Measurements from ENCODE around the gene PBX4. TPM values are rescaled to one million over a fixed set of nuclear protein-coding genes. Genes with fewer than 3 reads are reported as not detected.

The PBX4 gene
- total and polyA plus RNA-seq, 2 of the 8 experiments (the other 6 are each of a cell fraction or from before 2014, with no cell fraction given), result 3.4 to 3.8 TPM

DNA sequence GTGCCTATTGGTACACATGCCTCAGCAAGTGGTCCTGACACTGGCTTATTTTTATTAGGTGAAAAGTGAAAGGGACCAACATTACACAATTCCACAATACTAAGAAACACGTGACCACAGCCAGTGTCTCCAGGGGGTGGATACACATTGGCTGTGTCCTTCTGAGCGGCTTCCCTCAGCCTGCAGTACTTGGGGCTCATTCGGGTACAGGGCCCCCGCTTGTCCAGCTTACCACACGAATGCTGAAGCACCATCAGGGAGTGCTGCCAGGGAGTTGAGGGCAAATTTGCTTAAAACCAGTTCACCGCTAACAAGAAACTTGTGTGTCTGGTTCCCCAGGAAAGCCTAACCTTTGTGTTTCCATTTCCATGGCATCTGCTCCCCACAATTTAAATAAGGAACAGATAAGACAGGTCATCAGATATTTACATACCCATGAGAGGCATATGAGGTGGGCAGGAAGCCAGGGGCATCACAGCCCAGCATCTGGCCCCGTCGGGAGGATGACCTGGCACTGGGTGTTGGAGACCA, 23.3 kb downstream of the PBX4 start:
- H3K18ac ChIP-seq (ENCODE audit: extremely low read depth, low read length), result no peak overlapping the region; the same call in 1 of the 2 replicates
- no peaks in the 10 kb centered on the region for H3K23me2 ChIP-seq (ENCODE audit: low read depth, low read length)
- H3K4me2 ChIP-seq (ENCODE audit: insufficient read depth in 1 of 2, low read depth in 2 of 2, low read length in 2 of 2), result no peak overlapping the region
- no peak overlapping the region for H2BK12ac ChIP-seq (ENCODE audit: low read depth, low read length)
- H3K27me3 ChIP-seq (replicated peaks in 1 of 4; ENCODE audit: control insufficient read depth in 3 of 4, extremely low read depth in 1 of 4, insufficient read depth in 3 of 4, low read length in 3 of 4), result no peaks in the 10 kb centered on the region
- no peak overlapping the region; a peak in 1 of 7 replicates for H3K9ac ChIP-seq (replicated peaks in 1 of 4; ENCODE audit: extremely low read depth in 1 of 4, low read depth in 3 of 4, low read length in 3 of 4)
- no peak for DNase-seq (ENCODE audit: low read depth in 1 of 2, low spot score in 2 of 2)
- ChIA-PET POLR2A (ENCODE audit: partially characterized antibody) (interaction anchor here (0.8 kb wide), 1 partner anchor 32 kb away, joined by 3 read pairs; no protein-coding TSS in a partner anchor), CTCF (ENCODE audit: partially characterized antibody) (interaction anchor here (1.0 to 1.2 kb wide), 2 partner anchors 11 to 68 kb away, joined by 3 read pairs; no protein-coding TSS in a partner anchor)
- H3K23ac ChIP-seq (ENCODE audit: insufficient read length), result no peak overlapping the region
- no peaks in the 10 kb centered on the region for H3K9me3 ChIP-seq (ENCODE audit: insufficient read depth in 2 of 2, low read depth in 1 of 2, low read length in 1 of 2)
- peak overlapping the region; percentile 39; the same call in 1 of the 2 replicates for H2AK5ac ChIP-seq (ENCODE audit: low read depth, low read length)
- 0 out of 2 replicates have a peak overlapping the region, but pooled peaks have one; percentile 44 for H2BK5ac ChIP-seq (ENCODE audit: low read depth, low read length)
- no peak overlapping the region for H3K27ac ChIP-seq (ENCODE audit: low read depth, low read length)
- 87% methylated on average over 8 of the region's 8 CpGs; no CpG with 5 or more reads in 1 of the 2 experiments for WGBS, 2 experiments (ENCODE audit: extremely low coverage in 1 of 2, insufficient coverage in 1 of 2, insufficient read length in 1 of 2, insufficient replicate concordance in 2 of 2, low coverage in 1 of 2, low lambda C conversion rate in 2 of 2, missing lambda C conversion rate in 1 of 2)
- no peak overlapping the region for H3K4me3 ChIP-seq (ENCODE audit: extremely low read depth in 1 of 4, insufficient read depth in 2 of 4, low read depth in 3 of 4, low read length in 4 of 4)
- no peak for FAIRE-seq
- H2BK20ac ChIP-seq (ENCODE audit: low read length), result no peak overlapping the region
- no peaks in the 10 kb centered on the region for H3K79me1 ChIP-seq (ENCODE audit: low read depth, low read length)
- H3K4me1 ChIP-seq (replicated peaks in 1 of 4; ENCODE audit: control insufficient read depth in 3 of 4, insufficient read depth in 4 of 4, low read length in 3 of 4), result peaks cover 5 to 12% (median 9%) of the 10 kb centered on the region in 4 experiments
- H3K56ac ChIP-seq (replicated peaks; ENCODE audit: insufficient read length, low read depth, low read length), result no peak overlapping the region
- H3K79me2 ChIP-seq (ENCODE audit: control insufficient read depth in 1 of 2, insufficient read depth in 2 of 2, low read length in 2 of 2), result no peaks in the 10 kb centered on the region
- no peak overlapping the region for H2BK15ac ChIP-seq (ENCODE audit: low read length)
- no peaks in the 10 kb centered on the region for H3K36me3 ChIP-seq (ENCODE audit: control insufficient read depth in 2 of 4, insufficient read depth in 4 of 4, low read length in 3 of 4)
- H2BK120ac ChIP-seq (replicated peaks; ENCODE audit: low read depth, low read length), result no peak overlapping the region
- no peak overlapping the region for H3K4ac ChIP-seq (replicated peaks; ENCODE audit: insufficient read length, low read depth, low read length)
- no peak overlapping the region for H4K5ac ChIP-seq (ENCODE audit: insufficient read length, low read depth, low read length)
- H2AFZ ChIP-seq (ENCODE audit: low read length), result no peak overlapping the region
- no peak overlapping the region for H4K8ac ChIP-seq (ENCODE audit: extremely low read depth, insufficient read depth, low read length)
- H4K20me1 ChIP-seq (replicated peaks in 1 of 2; ENCODE audit: control insufficient read depth in 1 of 2, insufficient read depth in 2 of 2, low read length in 2 of 2), result no peaks in the 10 kb centered on the region
- no peak overlapping the region for H3K14ac ChIP-seq (ENCODE audit: insufficient read length)
- no peak overlapping the region for H4K91ac ChIP-seq (replicated peaks; ENCODE audit: insufficient read length, low read length)
- no peak for TF ChIP-seq RFX5 (IDR thresholded peaks at IDR 0.05; ENCODE audit: borderline replicate concordance, low read depth, low read length)
- TF ChIP-seq SAP30 (IDR thresholded peaks at IDR 0.05; ENCODE audit: insufficient read depth, insufficient replicate concordance, low read length), result no peak
- TF ChIP-seq RBBP5 (IDR thresholded peaks at IDR 0.05; ENCODE audit: borderline replicate concordance, low read depth, low read length), result no peak
- TF ChIP-seq KDM4A (IDR thresholded peaks at IDR 0.05; ENCODE audit: low read depth, low read length, severe bottlenecking), result no peak
- no peak for TF ChIP-seq NANOG (IDR thresholded peaks at IDR 0.05; ENCODE audit: insufficient read depth, low read depth, low read length, poor library complexity, severe bottlenecking)
- TF ChIP-seq GTF2F1 (IDR thresholded peaks at IDR 0.05; ENCODE audit: borderline replicate concordance, low read depth, low read length), result no peak
- no peak for TF ChIP-seq EGR1 (IDR thresholded peaks at IDR 0.05; ENCODE audit: borderline replicate concordance, low read depth, low read length)
- no peak for TF ChIP-seq TBP (IDR thresholded peaks at IDR 0.05; ENCODE audit: low read depth, low read length)
- no peak for TF ChIP-seq POLR2A (IDR thresholded peaks at IDR 0.05; ENCODE audit: control extremely low read depth in 1 of 2, low read depth in 2 of 2, low read length in 2 of 2)
- no peak for TF ChIP-seq BCL11A (IDR thresholded peaks at IDR 0.05; ENCODE audit: low read depth in 2 of 2, low read length in 2 of 2)
- TF ChIP-seq CEBPB (IDR thresholded peaks at IDR 0.05; ENCODE audit: low read depth, low read length), result no peak
- no peak for TF ChIP-seq CTBP2 (IDR thresholded peaks at IDR 0.05; ENCODE audit: borderline replicate concordance, insufficient read depth, insufficient read length, low read length)
- no peak for TF ChIP-seq BRCA1 (IDR thresholded peaks at IDR 0.05; ENCODE audit: low read depth, low read length)
- no peak for TF ChIP-seq RXRA (IDR thresholded peaks at IDR 0.05; ENCODE audit: insufficient read depth, low read depth, low read length)
